NB4 (cell line): ENCODE measurements around the gene RPAP2.

Experiments
- MYC ChIP-seq: IDR thresholded peaks from 2 replicates; pipeline ENCODE4 v1.6.1; 2011; ENCODE audit warnings: low read depth, low read length
- POLR2A ChIP-seq: IDR thresholded peaks from 2 replicates; pipeline ENCODE4 v1.6.1; 2011; ENCODE audit warnings: mild to moderate bottlenecking; ENCODE audit not compliant: insufficient read length; ENCODE audit errors: extremely low read depth
- TF ChIP-seq, protein P1 (sequence below): IDR thresholded peaks from one replicate; pipeline ENCODE4 v1.5.1; 2012; ENCODE audit warnings: low read depth, low read length
- TF ChIP-seq, protein P2 (sequence below): IDR thresholded peaks from 2 replicates; pipeline ENCODE4 v1.6.1; 2011; ENCODE audit warnings: low read depth, low read length

DNA sequence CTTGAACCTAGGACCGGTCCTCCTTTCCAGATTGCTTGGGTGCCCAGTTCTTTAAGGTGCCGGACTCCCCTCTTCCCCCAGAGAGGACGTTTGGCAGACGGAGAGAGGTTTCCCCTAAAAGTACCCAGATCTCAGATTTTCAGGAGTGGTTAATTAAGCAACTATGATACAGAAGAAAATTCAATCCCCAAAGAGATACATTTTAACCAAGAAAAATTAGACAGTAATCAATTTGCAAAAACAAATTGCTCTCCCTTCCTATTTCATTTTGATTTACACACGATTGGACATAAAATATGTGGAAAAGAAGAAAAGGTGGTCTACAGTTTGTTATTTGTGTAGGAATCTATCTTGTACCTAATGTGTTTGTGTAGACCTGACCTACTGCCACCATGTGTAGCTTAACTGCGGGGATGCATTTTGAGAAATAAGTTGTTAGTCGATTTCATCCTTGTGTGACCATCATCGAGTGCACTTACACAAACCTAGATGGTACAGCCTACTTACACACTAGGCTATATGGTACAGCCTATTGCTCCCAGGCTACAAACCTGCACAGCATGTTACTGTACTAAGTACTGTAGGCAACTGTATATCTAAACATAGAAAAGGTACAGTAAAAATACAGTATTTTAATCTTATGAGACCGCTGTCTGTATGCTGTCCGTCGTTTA is 755 bp downstream of the RPAP2 start:
- TF ChIP-seq, protein P1, sequence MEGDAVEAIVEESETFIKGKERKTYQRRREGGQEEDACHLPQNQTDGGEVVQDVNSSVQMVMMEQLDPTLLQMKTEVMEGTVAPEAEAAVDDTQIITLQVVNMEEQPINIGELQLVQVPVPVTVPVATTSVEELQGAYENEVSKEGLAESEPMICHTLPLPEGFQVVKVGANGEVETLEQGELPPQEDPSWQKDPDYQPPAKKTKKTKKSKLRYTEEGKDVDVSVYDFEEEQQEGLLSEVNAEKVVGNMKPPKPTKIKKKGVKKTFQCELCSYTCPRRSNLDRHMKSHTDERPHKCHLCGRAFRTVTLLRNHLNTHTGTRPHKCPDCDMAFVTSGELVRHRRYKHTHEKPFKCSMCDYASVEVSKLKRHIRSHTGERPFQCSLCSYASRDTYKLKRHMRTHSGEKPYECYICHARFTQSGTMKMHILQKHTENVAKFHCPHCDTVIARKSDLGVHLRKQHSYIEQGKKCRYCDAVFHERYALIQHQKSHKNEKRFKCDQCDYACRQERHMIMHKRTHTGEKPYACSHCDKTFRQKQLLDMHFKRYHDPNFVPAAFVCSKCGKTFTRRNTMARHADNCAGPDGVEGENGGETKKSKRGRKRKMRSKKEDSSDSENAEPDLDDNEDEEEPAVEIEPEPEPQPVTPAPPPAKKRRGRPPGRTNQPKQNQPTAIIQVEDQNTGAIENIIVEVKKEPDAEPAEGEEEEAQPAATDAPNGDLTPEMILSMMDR = no peak
- TF ChIP-seq POLR2A = no peak
- TF ChIP-seq, protein P2, sequence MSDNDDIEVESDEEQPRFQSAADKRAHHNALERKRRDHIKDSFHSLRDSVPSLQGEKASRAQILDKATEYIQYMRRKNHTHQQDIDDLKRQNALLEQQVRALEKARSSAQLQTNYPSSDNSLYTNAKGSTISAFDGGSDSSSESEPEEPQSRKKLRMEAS = no peak
- TF ChIP-seq MYC = no peak
